Measurements from ENCODE around the gene TMPRSS4.

TMPRSS4 gene

DNA sequence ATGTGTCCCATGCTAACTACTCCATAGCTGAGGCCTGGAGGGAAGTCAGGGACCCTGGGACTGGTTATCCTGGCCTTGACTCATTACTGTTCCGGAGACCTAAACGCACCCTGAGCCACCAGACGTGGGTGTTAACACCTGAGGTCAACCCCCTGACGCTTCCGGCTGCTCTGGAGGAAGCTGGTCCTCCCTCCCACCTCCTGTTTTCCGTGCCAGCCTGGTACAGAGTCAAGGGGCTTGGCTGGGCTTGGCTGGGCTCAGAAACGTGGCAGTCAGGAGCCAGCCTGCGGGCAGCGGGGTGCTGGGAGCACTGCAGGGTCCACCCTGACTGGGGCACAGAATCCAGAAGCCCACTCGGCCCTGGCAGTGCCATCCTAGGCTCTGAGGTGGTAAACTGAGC is 2.6 kb downstream of the TMPRSS4 start:
- TF ChIP-seq CTCF (IDR thresholded peaks at IDR 0.05; ENCODE audit: low read depth, low read length, missing control alignments) = no peak
- H3K4me3 ChIP-seq (replicated peaks; ENCODE audit: low read depth, low read length) = no peak overlapping the region
- no peak for DNase-seq (ENCODE audit: extremely low read depth, low read depth)

GRCh38 chr11:118080296-118080695 is 3.4 kb downstream of the TMPRSS4 start:
- DNase-seq (ENCODE audit: extremely low read depth, low read depth) = no peak
- H3K4me3 ChIP-seq (replicated peaks; ENCODE audit: low read depth, low read length) = no peak overlapping the region
- TF ChIP-seq CTCF (IDR thresholded peaks at IDR 0.05; ENCODE audit: low read depth, low read length, missing control alignments) = no peak

GRCh38 chr11:118081241-118081958 is 4.5 kb downstream of the TMPRSS4 start:
- no peak for TF ChIP-seq CTCF (IDR thresholded peaks at IDR 0.05; ENCODE audit: low read depth, low read length, missing control alignments)
- no peak for DNase-seq (ENCODE audit: extremely low read depth, low read depth)
- no peak overlapping the region for H3K4me3 ChIP-seq (replicated peaks; ENCODE audit: low read depth, low read length)

- no peak for TF ChIP-seq CTCF (IDR thresholded peaks at IDR 0.05; ENCODE audit: low read depth, low read length, missing control alignments)
- no peak for DNase-seq (ENCODE audit: extremely low read depth, low read depth)
- no peak overlapping the region for H3K4me3 ChIP-seq (replicated peaks; ENCODE audit: low read depth, low read length)
Measured at GRCh38 chr11:118082880-118083552, 6.1 kb downstream of the TMPRSS4 start.

- no peak for DNase-seq (ENCODE audit: extremely low read depth, low read depth)
- no peak for TF ChIP-seq CTCF (IDR thresholded peaks at IDR 0.05; ENCODE audit: low read depth, low read length, missing control alignments)
Measured at GRCh38 chr11:118084247-118084646, 7.4 kb downstream of the TMPRSS4 start.

GRCh38 chr11:118084656-118085055 is 7.8 kb downstream of the TMPRSS4 start:
- H3K4me3 ChIP-seq (replicated peaks; ENCODE audit: low read depth, low read length) = no peak overlapping the region
- TF ChIP-seq CTCF (IDR thresholded peaks at IDR 0.05; ENCODE audit: low read depth, low read length, missing control alignments) = no peak
- no peak for DNase-seq (ENCODE audit: extremely low read depth, low read depth)

More at GRCh38 chr11:118084247-118084646, 7.4 kb downstream of the TMPRSS4 start:
- H3K4me3 ChIP-seq (replicated peaks; ENCODE audit: low read depth, low read length) = no peak overlapping the region

All from HFF-Myc (cell line).